Stimulated activated CD4-positive, alpha-beta T cell treated with anti-CD3 and anti-CD28 coated beads, TNF-alpha, amount 100 ng/mL, for 24 hours (primary cell): ENCODE measurements around the gene SRPK1.
A peak's percentile ranks its signal among the peaks of the same experiment; 100 is the strongest.
"Not testable (repeated sequence)": the region's sequence is repeated elsewhere in the genome, so short reads cannot be mapped to it uniquely, and the experiment has no call there.

Source experiments
- DNase-seq, 3 experiments: peaks; one replicate each; pipeline ENCODE4 v3.0.0-alpha.2; 2020; ENCODE audit warnings: low read depth in 3 of 3

SRPK1 gene

DNA sequence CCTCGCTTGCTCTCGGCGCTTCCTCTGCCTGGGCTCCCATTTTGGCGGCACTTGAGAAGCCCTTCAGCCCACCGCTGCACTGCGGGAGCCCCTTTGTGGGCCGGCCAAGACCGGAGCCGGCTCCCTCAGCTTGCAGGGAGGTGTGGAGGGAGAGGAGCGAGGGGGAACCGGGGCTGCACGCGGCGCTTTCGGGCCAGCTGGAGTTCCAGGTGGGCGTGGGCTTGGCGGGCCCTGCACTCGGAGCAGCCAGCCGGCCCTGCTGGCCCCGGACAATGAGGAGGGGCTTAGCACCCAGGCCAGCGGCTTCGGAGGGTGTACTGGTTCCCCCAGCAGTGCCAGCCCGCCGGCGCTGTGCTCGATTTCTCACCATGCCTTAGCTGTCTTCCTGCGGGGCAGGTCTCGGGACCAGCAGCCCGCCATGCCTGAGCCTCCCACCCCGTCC is 10.2 kb upstream of the SRPK1 start:
- no peak for DNase-seq

DNA sequence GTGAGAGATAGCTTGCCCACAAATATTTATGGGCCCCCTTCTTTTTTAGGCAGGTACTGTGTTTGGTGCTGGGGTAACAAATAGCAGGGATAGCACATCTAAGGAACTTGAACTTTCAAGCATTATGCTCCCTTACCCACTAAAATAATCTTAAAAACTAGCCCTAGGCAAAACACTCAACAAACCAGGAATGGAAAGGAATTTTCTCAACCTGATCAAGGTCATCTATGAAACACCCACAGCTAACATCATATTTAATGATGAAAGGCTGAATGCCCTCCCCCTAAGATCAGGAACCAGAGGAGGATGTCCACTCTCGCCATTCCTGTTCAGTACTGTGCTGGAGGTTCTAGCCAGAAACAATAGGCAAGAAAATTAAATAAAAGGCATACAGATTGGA is 8.7 kb upstream of the SRPK1 start:
- no peak for DNase-seq

DNA sequence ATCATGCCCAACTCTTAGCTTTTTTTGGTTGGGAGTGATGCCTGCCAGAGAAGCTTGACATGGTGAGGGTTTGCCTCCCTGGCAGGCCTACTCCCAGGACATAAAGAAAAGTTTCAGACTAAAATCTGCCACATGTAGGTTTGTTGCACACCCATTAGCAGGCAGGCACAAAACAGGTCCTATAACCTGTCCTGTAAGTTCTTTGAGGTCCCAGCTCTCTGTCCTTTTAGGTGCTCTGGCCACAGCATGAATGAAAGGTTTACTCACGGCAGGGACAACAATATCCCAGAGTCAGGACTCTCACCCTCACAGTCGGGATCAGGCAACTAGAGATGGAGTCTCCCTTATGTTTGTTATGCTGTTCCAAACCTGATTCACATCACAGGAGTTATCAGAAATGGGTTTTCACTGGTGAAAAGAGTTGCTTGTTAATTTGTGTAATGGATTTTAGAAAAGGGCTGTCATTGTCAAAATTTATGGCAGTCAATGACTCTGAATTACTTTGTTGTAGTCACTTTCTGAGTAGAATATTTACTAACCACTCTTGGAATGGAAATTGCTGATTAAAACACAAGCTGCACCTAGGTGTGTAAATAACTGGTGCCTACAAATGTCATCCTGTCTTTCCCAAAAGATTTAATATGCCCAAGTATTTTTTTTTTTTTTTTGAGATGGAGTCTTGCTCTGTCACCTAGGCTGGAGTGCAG is 5.8 kb upstream of the SRPK1 start:
- no peak for DNase-seq

DNA sequence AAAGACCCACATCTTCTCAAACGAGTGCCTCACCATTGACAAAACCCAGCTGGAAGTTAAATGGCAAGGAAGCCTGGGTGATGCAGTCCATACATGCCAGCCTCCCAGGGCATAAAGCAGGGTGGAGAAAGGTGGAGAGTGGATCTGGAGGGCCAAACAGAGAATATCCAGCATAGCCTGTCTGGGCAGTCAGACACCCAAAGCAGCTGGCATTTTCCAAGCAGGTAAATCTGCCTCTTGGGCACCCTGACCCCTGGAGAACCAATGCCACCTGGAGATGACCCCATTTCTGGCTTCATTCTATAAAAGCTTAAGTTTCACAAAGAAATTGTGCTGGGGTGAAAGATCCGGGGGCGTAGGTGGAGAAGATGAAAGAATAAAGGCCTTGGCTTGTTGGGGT is 5.1 kb upstream of the SRPK1 start:
- DNase-seq: no peak

DNA sequence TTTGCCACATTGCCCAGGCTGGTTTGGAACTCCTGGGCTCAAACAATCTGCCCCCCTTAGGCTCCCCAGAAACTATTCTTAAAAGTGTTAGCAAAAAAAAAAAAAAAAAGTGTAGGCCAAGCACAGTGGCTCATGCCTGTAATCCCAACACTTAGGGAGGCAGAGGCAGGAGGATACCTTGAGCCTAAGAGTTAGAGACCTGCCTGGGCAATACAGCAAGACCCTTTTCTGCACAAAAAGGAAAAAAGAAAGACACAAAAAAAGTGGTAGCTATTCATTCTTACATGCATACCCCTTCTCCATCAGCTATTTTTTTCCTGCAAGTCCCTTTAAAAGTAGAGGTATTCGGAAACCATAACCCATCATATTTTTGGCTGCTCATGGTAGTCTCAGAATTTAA is 3.2 kb upstream of the SRPK1 start:
- no peak for DNase-seq

DNA sequence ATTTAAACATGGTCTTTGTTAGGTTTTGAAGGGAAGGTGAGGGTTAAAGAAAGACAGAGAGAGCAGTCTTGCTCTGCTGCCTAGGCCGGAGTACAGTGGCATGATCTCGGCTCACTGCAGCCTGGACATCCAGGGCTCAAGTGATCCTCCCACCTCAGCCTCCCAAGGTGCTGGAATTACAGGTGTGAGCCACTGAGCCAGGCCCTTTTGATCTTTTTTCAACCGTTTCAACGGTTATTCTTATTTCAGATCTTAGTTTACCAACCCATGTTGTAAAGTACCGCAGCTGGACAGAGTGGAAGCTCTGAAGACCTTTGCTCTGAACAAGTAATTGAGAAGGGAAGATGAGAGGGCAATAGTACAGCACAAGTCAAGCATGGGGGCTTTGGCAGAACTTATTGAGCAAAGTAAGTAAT is 1.2 kb upstream of the SRPK1 start:
- no peak for DNase-seq

DNA sequence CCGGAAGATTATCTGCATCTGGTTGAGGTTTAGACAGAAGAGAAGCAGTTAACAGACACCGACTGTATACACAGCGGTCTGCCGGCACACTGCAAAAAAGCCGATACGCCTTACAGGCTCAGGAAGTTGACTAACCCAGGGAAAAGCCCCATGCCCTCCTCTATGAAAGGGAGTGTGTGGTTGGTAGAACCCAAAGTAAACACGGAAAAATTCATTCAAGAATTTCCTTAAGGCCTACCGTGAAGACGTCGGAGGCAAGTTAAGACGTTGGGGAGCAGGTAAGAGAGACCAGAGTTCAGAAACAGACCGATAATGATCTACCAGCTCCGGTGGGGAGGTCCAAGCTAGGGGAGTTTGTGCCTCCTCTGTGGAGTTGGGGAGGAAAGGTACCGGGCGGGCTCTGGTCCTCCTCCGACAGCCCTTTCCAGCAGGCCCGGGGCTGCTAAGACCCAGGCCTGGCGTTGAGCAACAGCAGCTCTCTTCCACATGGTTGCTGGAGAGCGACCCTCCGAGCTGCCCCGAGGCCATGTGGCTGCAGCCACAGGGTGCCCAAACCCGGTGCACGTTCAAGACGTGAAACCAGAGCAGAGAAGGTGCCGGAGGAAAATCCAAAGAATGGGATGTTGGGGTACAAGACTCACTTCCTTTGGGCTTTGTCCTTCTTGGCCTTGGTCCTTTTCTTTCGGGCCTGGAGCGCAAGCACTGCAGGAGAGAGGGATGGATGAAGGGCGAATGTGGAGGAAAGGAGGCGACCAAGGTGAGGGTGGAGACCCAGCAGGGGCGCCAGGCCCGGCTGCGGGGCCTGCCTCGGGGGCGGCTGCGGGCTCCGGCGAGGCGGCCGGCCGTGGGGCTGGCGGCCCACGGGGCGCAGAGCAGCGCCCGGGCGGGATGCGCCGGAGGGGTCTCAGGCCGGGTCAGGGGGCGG is 809 bp downstream of the SRPK1 start:
- peak; percentile 24 to 55 (median 36) for DNase-seq

DNA sequence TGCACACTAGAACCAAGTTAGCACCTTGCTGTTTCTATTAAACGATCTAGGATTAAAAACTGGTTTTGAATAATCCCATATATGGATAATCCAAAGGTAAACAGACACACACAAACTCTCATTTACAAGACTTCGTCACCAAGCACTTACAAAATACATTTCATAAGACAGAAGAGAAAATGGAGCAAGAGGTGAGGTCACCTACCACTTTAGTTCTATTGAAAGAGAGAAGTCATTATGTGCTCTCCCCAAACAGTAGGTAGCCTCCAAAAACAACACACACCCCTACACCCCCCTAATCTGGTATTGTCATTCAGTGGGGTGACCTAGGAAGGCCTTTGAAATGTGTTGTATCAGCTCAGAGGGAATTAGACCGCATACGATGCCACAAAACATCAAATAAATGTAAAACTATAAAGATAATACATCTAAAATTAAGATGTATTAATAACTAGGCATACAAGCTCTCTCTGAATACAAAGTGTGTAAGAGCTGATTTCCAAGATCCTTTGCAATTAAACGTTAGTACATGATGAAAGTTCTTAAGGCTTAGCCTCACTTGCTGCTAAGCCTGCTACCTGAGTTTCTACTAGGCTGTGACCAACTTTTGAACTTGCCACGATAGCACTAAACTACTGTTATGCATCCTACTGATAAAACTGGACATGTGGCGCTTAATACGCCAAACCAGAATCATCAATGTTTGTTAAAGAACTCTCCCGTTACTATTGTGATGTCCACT is 1.6 kb downstream of the SRPK1 start:
- DNase-seq: no peak

DNA sequence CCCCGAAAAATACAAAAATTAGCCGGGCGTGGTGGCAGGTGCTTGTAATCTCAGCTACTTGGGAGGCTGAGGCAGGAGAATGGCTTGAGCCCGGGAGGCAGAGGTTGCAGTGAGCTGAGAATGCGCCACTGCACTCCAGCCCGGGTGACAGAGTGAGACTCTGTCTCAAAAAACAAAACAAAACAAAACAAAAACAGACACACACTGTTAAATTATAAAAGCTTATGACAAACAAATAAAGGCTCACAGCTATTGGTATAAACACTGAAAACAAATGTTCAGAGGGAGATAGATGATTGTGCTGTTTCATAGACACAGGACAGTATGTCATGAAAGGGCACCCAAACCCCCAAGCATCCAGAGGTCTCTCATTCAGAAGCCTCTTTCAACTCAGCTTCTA is 4.0 kb downstream of the SRPK1 start:
- not testable (repeated sequence) for DNase-seq

DNA sequence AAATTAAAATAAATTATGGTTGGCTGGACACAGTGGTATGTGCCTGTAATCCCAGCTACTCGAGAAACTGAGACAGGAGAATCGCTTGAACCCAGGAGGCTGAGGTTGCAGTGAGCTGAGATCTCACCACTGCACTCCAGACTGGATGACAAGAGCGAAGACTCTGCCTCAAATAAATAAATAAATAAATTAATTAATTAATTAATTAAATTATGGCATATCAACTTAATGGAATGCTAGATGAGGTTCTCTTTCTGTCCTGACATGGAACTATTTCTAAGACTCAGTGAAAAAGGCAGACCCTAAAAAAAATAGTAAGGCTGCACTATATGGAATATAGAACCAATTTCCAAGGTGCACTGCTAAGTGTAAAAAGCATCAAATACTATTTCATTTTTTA is 4.8 kb downstream of the SRPK1 start:
- no peak for DNase-seq

DNA sequence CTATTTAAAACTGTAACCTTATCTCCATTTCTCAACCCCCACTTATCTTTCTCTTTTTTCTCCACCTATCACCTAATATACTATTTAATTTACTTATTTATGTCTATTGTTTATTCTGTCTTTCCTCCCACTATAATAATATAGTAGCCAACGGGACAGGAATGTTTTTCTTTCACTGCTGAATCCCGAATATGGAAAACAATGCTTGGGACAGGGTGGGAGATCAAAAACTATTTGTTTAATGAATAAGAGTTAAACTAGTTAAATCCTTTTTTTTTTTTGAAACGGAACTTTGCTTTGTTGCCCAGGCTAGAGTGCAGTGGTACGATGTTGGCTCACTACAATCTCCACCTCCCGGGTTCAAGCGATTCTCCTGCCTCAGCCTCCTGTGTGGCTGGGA is 6.4 kb downstream of the SRPK1 start:
- no peak for DNase-seq

DNA sequence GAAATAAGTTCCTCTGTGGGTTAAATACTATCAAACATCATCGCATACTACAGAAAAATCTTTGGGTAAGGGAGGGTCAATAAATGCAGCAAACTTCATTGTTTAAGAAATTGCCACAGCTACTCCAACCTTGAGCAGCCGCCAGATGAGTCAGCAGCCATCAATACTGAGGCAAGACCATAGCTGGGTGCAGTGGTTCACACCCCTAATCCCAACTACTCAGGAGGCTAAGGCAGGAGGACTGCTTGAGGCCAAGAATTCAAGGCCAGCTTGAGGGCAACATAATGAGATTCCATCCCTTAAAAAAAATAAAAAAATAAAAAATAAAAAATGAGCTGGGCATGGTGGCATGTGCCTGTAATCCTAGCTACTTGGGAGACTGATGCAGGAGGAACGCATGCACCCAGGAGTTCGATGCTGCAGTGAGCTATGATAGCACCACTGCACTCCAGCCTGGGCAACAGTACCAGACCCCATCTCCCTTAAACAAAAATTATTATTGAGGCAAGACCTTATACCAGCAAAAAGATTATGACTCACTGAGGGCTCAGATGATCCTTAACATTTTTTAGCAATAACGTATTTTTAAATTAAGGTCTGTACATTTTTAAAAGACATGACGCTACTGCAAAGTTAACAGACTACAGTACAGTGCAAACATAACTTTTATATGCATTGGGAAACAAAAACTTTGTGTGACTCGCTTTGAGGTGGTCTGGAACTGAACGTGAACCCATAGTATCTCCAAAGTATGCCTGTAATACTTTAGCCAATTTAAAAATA is 8.8 kb downstream of the SRPK1 start:
- no peak for DNase-seq

DNA sequence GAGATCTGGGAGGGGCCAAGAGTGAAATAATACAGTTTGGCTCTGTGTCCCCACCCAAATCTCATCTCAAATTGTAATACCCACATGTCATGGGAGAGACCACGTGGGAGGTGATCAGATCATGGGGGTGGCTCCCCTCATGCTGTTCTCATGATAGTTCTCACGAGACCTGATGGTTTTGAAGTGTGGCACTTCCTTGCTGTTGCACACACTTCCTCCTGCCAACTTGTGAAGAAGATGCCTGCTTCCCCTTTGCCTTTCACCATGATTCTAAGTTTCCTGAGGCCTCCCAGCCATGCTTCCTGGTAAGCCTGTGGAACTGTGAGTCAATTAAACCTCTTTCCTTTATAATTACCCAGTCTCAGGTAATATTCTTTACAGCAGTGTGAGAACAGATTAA is 11.3 kb downstream of the SRPK1 start:
- DNase-seq: not testable (repeated sequence)

DNA sequence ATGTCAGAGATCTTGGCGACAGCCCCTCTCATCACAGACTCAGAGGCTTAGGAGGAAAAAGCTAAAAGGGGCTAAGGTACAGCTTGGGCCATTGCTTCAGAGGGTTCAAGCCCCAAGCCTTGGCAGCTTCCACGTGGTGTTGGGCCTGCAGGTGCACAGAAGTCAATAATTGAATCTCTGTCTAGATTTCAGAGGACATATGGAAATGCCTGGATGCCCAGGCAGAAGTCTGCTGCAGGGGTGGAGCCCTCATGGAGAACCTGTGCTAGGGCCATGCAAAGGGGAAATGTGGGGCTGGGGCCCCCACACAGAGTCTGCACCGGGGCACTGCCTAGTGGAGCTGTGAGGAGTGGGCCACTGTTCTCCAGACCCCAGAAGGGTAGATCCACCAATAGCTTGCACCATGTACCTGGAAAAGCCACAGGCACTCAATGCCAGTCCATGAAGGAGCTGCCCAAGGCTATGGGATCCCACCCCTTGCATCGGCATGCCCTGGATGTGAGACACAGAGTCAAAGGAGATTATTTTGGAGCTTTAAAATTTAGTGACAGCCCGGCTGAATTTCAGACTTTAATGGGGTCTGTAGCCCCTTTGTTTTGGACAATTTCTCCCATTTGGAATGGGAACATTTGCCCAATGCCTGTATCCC is 12.0 kb downstream of the SRPK1 start:
- DNase-seq: not testable (repeated sequence)

DNA sequence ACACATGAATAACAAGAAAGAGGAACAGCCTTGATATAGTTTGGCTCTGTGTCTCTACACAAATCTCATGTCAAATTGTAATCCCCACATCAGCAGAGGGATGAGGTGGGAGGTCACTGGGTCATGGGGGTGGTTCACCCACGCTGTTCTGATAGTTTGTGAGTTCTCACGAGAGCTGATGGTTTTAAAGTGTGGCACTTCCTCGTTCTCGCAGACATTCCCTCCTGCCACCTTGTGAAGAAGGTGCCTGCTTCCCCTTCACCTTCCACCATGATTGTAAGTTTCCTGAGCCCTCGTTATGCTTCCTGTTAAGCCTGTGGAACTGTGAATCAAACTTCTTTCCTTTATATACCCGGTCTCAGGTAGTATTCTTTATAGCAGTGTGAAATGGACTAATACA is 13.1 kb downstream of the SRPK1 start:
- no peak for DNase-seq

DNA sequence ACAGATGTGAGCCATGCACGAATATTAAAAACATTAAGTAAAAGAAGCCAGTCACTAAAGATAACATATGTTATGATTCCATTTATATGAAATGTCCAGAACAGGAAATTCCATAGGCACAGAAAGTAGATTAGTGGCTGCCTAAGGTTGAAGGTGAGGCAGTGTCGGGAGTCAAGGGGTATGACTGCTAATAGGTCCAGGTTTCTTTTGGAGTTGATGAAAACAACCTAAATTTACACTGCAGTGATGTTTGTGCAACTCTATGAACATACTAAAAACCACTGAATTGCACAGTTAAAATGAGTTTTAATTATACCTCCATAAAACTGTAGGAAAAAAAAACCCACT is 14.4 kb downstream of the SRPK1 start:
- no peak for DNase-seq

DNA sequence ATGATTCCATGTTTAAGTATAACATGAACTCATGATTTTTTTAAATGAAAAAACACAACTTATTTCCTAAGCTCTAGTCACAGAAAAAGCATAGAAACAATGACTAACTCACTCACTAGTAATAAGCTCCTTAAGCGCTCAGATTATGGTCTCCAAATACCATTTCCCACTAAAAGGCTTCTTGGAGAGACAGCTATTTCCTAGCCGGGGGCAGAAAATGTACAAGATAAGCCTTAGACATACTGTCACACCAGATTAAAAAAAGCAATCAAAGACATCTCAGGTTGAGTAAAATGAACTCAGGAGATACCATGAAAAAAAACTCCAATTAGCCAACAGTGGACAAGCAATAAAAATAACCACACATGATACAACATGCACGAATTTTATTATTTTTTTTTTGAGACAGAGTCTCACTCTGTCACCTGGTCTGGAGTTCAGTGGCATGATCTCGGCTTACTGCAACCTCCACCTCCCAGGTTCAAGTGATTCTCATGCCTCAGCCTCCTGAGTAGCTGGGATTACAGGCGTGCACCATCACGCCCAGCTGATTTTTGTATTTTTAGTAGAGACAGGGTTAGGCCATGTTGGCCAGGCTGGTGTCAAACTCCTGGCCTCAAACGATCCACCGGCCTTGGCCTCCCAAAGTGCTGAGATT is 14.9 kb downstream of the SRPK1 start:
- DNase-seq: no peak

DNA sequence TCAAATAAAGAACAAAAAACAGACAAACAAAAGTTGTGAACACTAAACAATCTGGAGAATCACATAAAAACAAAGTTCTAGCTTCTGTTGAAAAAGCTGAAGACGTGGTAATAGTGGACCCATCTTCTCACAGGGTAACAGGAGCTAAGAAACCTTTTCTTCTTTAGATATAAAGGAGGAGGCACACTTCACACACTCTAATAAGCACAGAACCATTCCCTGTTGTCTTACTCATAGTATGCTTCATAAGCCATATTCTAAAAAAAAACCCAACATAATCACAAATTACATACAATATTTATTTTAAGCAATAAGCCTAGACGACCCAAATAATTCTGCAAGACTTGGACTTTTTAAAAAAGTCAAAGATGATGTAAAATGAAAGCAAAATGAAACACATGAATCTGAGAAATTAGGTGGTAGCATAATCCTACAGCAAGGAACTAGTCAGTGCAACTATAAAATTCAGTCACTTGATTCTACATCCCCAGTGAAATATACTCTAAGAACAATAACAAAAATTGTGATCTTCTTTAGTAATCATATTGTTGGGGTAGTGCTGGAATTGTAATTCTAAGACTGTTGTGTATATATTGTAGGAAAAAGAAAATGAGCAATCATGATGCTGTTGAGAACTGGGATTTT is 15.6 kb downstream of the SRPK1 start:
- DNase-seq: no peak

DNA sequence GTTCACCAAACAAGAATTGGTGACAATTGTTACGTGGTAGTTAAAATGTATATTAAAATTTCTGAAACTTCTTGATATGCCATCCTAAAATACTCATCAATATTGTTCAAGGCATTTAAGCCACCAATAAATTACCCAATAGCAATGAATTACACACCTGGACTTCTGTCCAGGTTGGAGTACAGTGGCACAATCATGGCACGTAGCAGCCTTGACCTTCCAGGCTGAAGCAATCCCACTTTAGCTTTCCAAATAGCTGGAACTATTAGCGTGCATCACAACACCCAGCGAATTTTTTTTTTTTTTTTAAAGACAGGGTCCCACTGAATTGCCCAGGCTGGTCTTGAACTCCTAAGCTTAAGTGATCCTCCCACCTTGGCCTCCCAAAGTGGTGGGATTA is 17.2 kb downstream of the SRPK1 start:
- no peak for DNase-seq

DNA sequence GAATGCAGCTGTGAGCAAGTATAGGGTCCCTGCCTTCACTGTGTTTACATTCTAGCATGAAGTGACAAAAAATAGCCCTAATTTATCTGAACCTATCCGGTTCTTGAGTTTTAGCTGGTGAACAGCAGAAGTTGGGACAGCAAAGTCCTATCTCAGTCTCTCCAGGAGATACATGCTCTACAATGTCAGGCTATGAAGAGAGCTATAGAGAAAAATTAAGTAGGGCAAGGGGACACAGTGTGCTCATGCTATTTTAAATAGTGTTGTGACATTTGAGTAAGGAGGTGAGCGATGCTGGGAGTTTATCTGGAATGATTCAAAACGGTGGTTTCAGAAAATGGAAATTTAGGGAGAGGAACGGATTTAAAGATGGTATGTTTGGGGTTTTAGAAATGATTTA is 20.4 kb downstream of the SRPK1 start:
- no peak for DNase-seq
